Lower lobe of right lung (tissue), 2 donors: ENCODE results near the gene TNFSF10. TPM values are rescaled to one million over a fixed set of nuclear protein-coding genes. Genes with fewer than 3 reads are reported as not detected.
"Not testable (repeated sequence)": the region's sequence is repeated elsewhere in the genome, so short reads cannot be mapped to it uniquely, and the experiment has no call there.

Source experiments
- ATAC-seq, 2 donors: fragments of 200-7000 bp; cut with Tn5 transposase; one replicate each; pipeline ENCODE4 v1.9.1; 2020 to 2022; ENCODE audit warnings: mild to moderate bottlenecking in 2 of 2, moderate library complexity in 2 of 2
- DNase-seq: peaks from one replicate; pipeline ENCODE4 v3.0.0-alpha.2; 2020
- H3K27ac ChIP-seq: fragments of 200-600 bp; one replicate; pipeline ENCODE4 v1.8.0; 2022
- H3K27me3 ChIP-seq: fragments of 200-600 bp; one replicate; pipeline ENCODE4 v1.8.0; 2022; ENCODE audit warnings: low read depth
- H3K36me3 ChIP-seq: fragments of 200-600 bp; one replicate; pipeline ENCODE4 v1.8.0; 2022; ENCODE audit warnings: mild to moderate bottlenecking
- H3K4me1 ChIP-seq: fragments of 200-600 bp; one replicate; pipeline ENCODE4 v1.8.0; 2022
- H3K4me3 ChIP-seq: fragments of 200-600 bp; one replicate; pipeline ENCODE4 v1.8.0; 2022; ENCODE audit warnings: mild to moderate bottlenecking
- H3K9me3 ChIP-seq: fragments of 200-600 bp; one replicate; pipeline ENCODE4 v1.8.0; 2022
- CTCF ChIP-seq: fragments of 200-600 bp; IDR thresholded peaks from one replicate; pipeline ENCODE4 v1.8.0; 2022; ENCODE audit warnings: antibody characterized with exemption, mild to moderate bottlenecking
- intact Hi-C: fragments of 100-400 bp; cut with DNase I; formaldehyde crosslinking; loops from one replicate; pipeline ENCODE4 v1.11.0; 2022
- long read RNA-seq: library from polyadenylated mRNA; unstranded; transcript quantifications from one replicate; pipeline ENCODE4 v2.0.0, GENCODE V29; 2021
- total RNA-seq: library from RNA; stranded (reverse); fragmentation: NEBNext Ultra II Directional; extraction: Animal tissue kit (Norgen Biotek cat#: 25700); gene quantifications from one replicate; pipeline ENCODE4 v1.2.1, GENCODE V29; 2021
- donor health status: DM: no; HTN: yes; CAD: no; lungs with severe emphysema.

TNFSF10 gene
- 168 TPM for total RNA-seq
- long read RNA-seq, transcript TNFSF10-201 (5 exons, 1,953 nt) = major isoform, 121 of 142 reads
- long read RNA-seq, partial matches to known transcripts = 11 of 142 reads
- long read RNA-seq, other reads (novel, unspliced or antisense) = 10 of 142 reads

GRCh38 chr3:172522871-172523818 is at the start of gene TNFSF10:
Gene TNFSF10 (minus strand): TSS chr3:172523430. CDS start chr3:172523384, 46 bp downstream.
- H3K9me3 ChIP-seq = no peaks in the 10 kb centered on the region
- H3K27ac ChIP-seq = peak within 1 kb of the TSS; percentile 86
- no peaks in the 10 kb centered on the region for H3K36me3 ChIP-seq
- intact Hi-C loops = no loop called here
- H3K27me3 ChIP-seq = no peaks in the 10 kb centered on the region
- peaks cover 40% of the 10 kb centered on the region for H3K4me1 ChIP-seq
- peak within 1 kb of the TSS; percentile 64 for H3K4me3 ChIP-seq
- DNase-seq (peak; percentile 77), ATAC-seq (peak; percentile 93 to 95)
- no peak for TF ChIP-seq CTCF

GRCh38 chr3:172569128-172570008 is 46.1 kb upstream of the TNFSF10 start:
- Histone ChIP-seq H3K36me3 (no peaks in the 10 kb centered on the region), H3K27me3 (no peaks in the 10 kb centered on the region), H3K27ac (no peak overlapping the region), H3K9me3 (peaks cover 3% of the 10 kb centered on the region), H3K4me1 (peaks cover 11% of the 10 kb centered on the region), H3K4me3 (no peak overlapping the region)
- intact Hi-C loops = no loop called here
- no peak for DNase-seq
- TF ChIP-seq CTCF = no peak
- ATAC-seq = no peak

- Histone ChIP-seq H3K9me3 (peaks cover 3% of the 10 kb centered on the region), H3K4me1 (peaks cover 17% of the 10 kb centered on the region), H3K27me3 (no peaks in the 10 kb centered on the region), H3K27ac (no peak overlapping the region), H3K4me3 (no peak overlapping the region), H3K36me3 (no peaks in the 10 kb centered on the region)
- intact Hi-C loops = no loop called here
- no peak for TF ChIP-seq CTCF
- DNase-seq = no peak
- no peak for ATAC-seq
These were observed 45.5 kb upstream of the TNFSF10 start for GRCh38 chr3:172568701-172569100.

- H3K27ac ChIP-seq, intact Hi-C loops, H3K9me3 ChIP-seq, H3K36me3 ChIP-seq, H3K4me3 ChIP-seq, DNase-seq, H3K27me3 ChIP-seq, ATAC-seq: not testable (repeated sequence)
- H3K4me1 ChIP-seq = peaks cover 37% of the 10 kb centered on the region
These were observed 43.6 kb upstream of the TNFSF10 start for GRCh38 chr3:172566785-172567184.

GRCh38 chr3:172564499-172564898 is 41.3 kb upstream of the TNFSF10 start:
- intact Hi-C loops = no loop called here
- Histone ChIP-seq H3K4me3 (no peak overlapping the region), H3K27me3 (no peaks in the 10 kb centered on the region), H3K27ac (no peak overlapping the region), H3K4me1 (peaks cover 51% of the 10 kb centered on the region), H3K9me3 (no peaks in the 10 kb centered on the region), H3K36me3 (no peaks in the 10 kb centered on the region)
- ATAC-seq = no peak
- no peak for DNase-seq
- no peak for TF ChIP-seq CTCF
